MCF 10A (cell line): ENCODE data around the gene SMOC2. TPM values are rescaled to one million over a fixed set of nuclear protein-coding genes. Genes with fewer than 3 reads are reported as not detected.

ENCODE experiments used
- BruUV-seq: library from RNA; stranded (reverse); fragments of 400-500 nt; replicated peaks from 2 replicates; lab custom pipeline; 2021; lab: Mats Ljungman, UMichigan
- CTCF ChIA-PET: fragments of 300-600 bp; sonication (Branson Sonifier 250); formaldehyde crosslinking; extraction: SDS; loops from one replicate; lab custom pipeline; 2021; ENCODE audit warnings: antibody characterized with exemption, inconsistent platforms; lab: Yijun Ruan, JAX
- POLR2A ChIA-PET: fragments of 300-600, 350-650 bp; sonication (Branson Sonifier 250); formaldehyde crosslinking; extraction: SDS; loops from one replicate; lab custom pipeline; 2020; ENCODE audit warnings: antibody characterized with exemption, inconsistent platforms; lab: Yijun Ruan, JAX
- DNase-seq: peaks from one replicate; pipeline ENCODE4 v3.0.0-alpha.2; 2018; ENCODE audit not compliant: unreplicated experiment
- H3K27ac Mint-ChIP-seq: one replicate; pipeline ENCODE4 v1.8.0; 2022; ENCODE audit warnings: mild to moderate bottlenecking, low read depth, mixed read lengths; ENCODE audit not compliant: unreplicated experiment
- H3K27me3 Mint-ChIP-seq: one replicate; pipeline ENCODE4 v1.8.0; 2022; ENCODE audit warnings: mixed read lengths; ENCODE audit not compliant: insufficient read depth, unreplicated experiment
- H3K36me3 Mint-ChIP-seq: one replicate; pipeline ENCODE4 v1.8.0; 2022; ENCODE audit warnings: mild to moderate bottlenecking, moderate library complexity, mixed read lengths; ENCODE audit not compliant: insufficient read depth, unreplicated experiment
- H3K4me1 Mint-ChIP-seq: one replicate; pipeline ENCODE4 v1.8.0; 2022; ENCODE audit warnings: mixed read lengths; ENCODE audit not compliant: insufficient read depth, unreplicated experiment
- H3K4me3 Mint-ChIP-seq: one replicate; pipeline ENCODE4 v1.8.0; 2022; ENCODE audit warnings: mild to moderate bottlenecking, moderate library complexity, mixed read lengths; ENCODE audit not compliant: unreplicated experiment
- H3K9me3 Mint-ChIP-seq: one replicate; pipeline ENCODE4 v1.8.0; 2022; ENCODE audit warnings: mixed read lengths; ENCODE audit not compliant: unreplicated experiment
- CTCF ChIP-seq: fragments of 200-600 bp; IDR thresholded peaks from one replicate; pipeline ENCODE4 v1.8.0; 2022; ENCODE audit warnings: antibody characterized with exemption, mild to moderate bottlenecking; ENCODE audit not compliant: unreplicated experiment
- intact Hi-C: fragments of 100-400 bp; cut with micrococcal nuclease; formaldehyde crosslinking; loops from 2 replicates; pipeline ENCODE4 v1.14.1; 2022
- total RNA-seq: library from RNA; stranded (reverse); gene quantifications from 2 replicates; pipeline ENCODE4 v1.2.3, GENCODE V29; 2022

Gene SMOC2
- total RNA-seq, 1 experiment from 2014 or later = not detected

- H3K36me3 Mint-ChIP-seq = no peaks in the 10 kb centered on the region
- no peaks in the 10 kb centered on the region for H3K9me3 Mint-ChIP-seq
- no peak overlapping the region for H3K4me3 Mint-ChIP-seq
- POLR2A ChIA-PET = no interaction called here
- H3K4me1 Mint-ChIP-seq = no peaks in the 10 kb centered on the region
- CTCF ChIA-PET = no interaction called here
- no peak overlapping the region for H3K27ac Mint-ChIP-seq
- no TSS peak for BruUV-seq
- H3K27me3 Mint-ChIP-seq = peaks cover 72% of the 10 kb centered on the region
- intact Hi-C loops = no loop called here
- DNase-seq = no peak
- TF ChIP-seq CTCF = no peak
These were observed 45.0 kb upstream of the SMOC2 start for GRCh38 chr6:168395983-168396382.

- no TSS peak for BruUV-seq
- H3K27ac Mint-ChIP-seq = no peak overlapping the region
- ChIA-PET POLR2A (no interaction called here), CTCF (no interaction called here)
- no peaks in the 10 kb centered on the region for H3K9me3 Mint-ChIP-seq
- no peaks in the 10 kb centered on the region for H3K36me3 Mint-ChIP-seq
- intact Hi-C loops = no loop called here
- H3K27me3 Mint-ChIP-seq = peaks cover 74% of the 10 kb centered on the region
- no peaks in the 10 kb centered on the region for H3K4me1 Mint-ChIP-seq
- no peak for TF ChIP-seq CTCF
- DNase-seq = no peak
- H3K4me3 Mint-ChIP-seq = no peak overlapping the region
These were observed 44.4 kb upstream of the SMOC2 start for GRCh38 chr6:168396561-168396960.

GRCh38 chr6:168397012-168397411 is 44.0 kb upstream of the SMOC2 start:
- no peak for DNase-seq
- intact Hi-C loops = no loop called here
- no peak overlapping the region for H3K4me3 Mint-ChIP-seq
- H3K9me3 Mint-ChIP-seq = no peaks in the 10 kb centered on the region
- peaks cover 79% of the 10 kb centered on the region for H3K27me3 Mint-ChIP-seq
- BruUV-seq = no TSS peak
- TF ChIP-seq CTCF = no peak
- no peak overlapping the region for H3K27ac Mint-ChIP-seq
- H3K4me1 Mint-ChIP-seq = no peaks in the 10 kb centered on the region
- CTCF ChIA-PET = no interaction called here
- POLR2A ChIA-PET = no interaction called here
- no peaks in the 10 kb centered on the region for H3K36me3 Mint-ChIP-seq

- H3K27me3 Mint-ChIP-seq = peaks cover 82% of the 10 kb centered on the region
- no peaks in the 10 kb centered on the region for H3K9me3 Mint-ChIP-seq
- intact Hi-C loops = no loop called here
- DNase-seq = no peak
- BruUV-seq = no TSS peak
- no peak for TF ChIP-seq CTCF
- H3K36me3 Mint-ChIP-seq = no peaks in the 10 kb centered on the region
- H3K4me1 Mint-ChIP-seq = no peaks in the 10 kb centered on the region
- ChIA-PET POLR2A (interaction anchor here (0.6 to 1.6 kb wide), 2 partner anchors 10 to 212 kb away, joined by 3 read pairs; no protein-coding TSS in a partner anchor), CTCF (interaction anchor here (0.6 kb wide), 1 partner anchor 26 kb away, joined by 3 read pairs; no protein-coding TSS in a partner anchor)
- H3K4me3 Mint-ChIP-seq = no peak overlapping the region
- no peak overlapping the region for H3K27ac Mint-ChIP-seq
These were observed 40.9 kb upstream of the SMOC2 start for GRCh38 chr6:168400037-168400436.
